Activated naive CD4-positive, alpha-beta T cell treated with anti-CD3 and anti-CD28 coated beads, Interleukin-2, amount 50 U/mL, for 72 hours (primary cell): ENCODE results near the gene TMEM200C. TPM values are rescaled to one million over a fixed set of nuclear protein-coding genes. Genes with fewer than 3 reads are reported as not detected.

Source experiments
- ATAC-seq, 2 donors: fragments of 150-1000 bp; cut with Tn5 transposase; 2 replicates each; pipeline ENCODE4 v1.10.0; 2021; ENCODE audit warnings: mild to moderate bottlenecking in 2 of 2, moderate library complexity in 2 of 2
- DNase-seq, 2 donors: peaks; one replicate each; pipeline ENCODE4 v3.0.0; 2021 to 2022; ENCODE audit warnings: low spot score in 2 of 2
- H3K27ac Mint-ChIP-seq, 2 donors: one replicate each; pipeline ENCODE4 v1.8.0; 2022; ENCODE audit warnings: mild to moderate bottlenecking in 2 of 2, mixed read lengths in 2 of 2
- H3K36me3 Mint-ChIP-seq, 2 donors: one replicate each; pipeline ENCODE4 v1.8.0; 2022; ENCODE audit warnings: mixed read lengths in 2 of 2
- H3K9me3 Mint-ChIP-seq, 2 donors: one replicate each; pipeline ENCODE4 v1.8.0; 2022; ENCODE audit warnings: mixed read lengths in 2 of 2
- total RNA-seq, 2 donors: library from RNA; stranded (reverse); gene quantifications; one replicate each; pipeline ENCODE4 v1.2.3, GENCODE V29; 2022

The TMEM200C gene
- total RNA-seq, 2 donors from 2014 or later: not detected

GRCh38 chr18:5895876-5896740 is 786 bp upstream of the TMEM200C start:
- DNase-seq (no peak), ATAC-seq (peak in 1 of 2 donors; percentile 24)
- no peaks in the 10 kb centered on the region for H3K9me3 Mint-ChIP-seq
- no peak overlapping the region for H3K27ac Mint-ChIP-seq
- H3K36me3 Mint-ChIP-seq: peaks cover 0 to 11% of the 10 kb centered on the region in 2 donors

DNA sequence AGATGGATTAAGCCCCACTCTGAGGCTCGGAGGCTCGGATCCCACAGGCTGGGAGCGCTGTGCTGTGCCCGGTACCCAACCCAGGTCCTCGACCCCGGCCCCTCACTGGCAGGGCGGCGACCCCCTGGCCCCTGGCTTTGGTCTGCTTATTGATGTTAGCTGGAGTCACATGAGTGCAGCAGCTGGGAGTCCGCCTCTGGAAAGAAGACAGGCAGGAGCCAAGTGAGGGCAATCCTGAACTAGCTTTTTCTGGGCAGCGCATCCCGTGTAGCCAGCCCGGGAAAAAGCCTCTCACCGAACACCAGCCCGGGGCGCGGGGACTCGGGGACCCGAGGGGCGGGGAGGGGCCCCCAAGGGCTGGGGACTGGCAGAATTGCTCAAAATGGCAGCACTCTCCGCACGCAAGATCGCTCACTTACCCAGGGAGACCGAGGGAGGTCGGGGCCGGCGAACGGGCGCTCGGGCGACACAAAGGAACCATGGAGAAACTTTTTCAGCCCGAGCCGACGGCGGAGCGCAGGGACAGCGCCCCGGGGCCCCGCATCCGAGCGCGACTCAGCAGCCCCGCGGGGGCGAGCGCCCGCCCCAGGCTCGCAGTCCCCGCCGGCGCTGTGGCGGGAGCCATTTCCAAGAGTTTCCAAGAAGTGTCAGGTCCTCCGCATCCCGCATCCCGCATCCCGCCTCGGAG is 567 bp downstream of the TMEM200C start:
- Mint-ChIP-seq H3K27ac (no peak overlapping the region), H3K36me3 (peaks cover 0 to 11% of the 10 kb centered on the region in 2 donors), H3K9me3 (no peaks in the 10 kb centered on the region)
- DNase-seq (no peak), ATAC-seq (no peak)

DNA sequence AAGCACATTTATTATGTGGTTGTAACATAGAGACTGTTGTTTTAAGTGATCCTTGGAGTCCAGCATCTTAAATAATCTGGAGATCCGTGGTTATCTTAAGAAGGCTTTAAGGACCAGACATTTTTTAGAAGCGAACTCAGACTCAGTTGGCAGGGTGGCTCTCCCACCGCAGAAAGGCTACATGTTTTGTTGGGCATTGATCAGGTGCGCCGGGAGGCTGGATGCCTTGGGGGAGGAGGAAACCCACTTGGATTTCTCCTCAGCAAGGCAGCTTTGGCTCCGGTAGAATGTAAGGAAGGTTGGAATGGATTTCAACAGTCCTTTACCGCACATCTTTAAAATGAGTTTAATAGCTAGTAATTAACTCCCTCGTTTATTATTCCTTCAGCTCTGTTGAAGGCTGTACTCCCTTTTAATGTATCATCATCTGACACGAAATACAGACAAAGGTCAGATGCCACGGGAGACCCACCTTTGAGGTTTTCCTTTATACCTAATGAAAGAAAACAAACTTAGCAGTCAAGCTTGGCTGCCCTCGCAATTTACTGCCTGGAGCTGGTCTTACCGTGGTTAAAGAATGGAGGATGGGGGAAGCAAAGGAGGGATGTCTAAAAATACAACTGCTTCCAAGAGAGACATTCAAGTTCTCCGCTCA is 1.2 kb downstream of the TMEM200C start:
- Mint-ChIP-seq H3K9me3 (no peaks in the 10 kb centered on the region), H3K36me3 (peaks cover 0 to 11% of the 10 kb centered on the region in 2 donors), H3K27ac (no peak overlapping the region)
- DNase-seq (no peak), ATAC-seq (no peak)

- Mint-ChIP-seq H3K9me3 (no peaks in the 10 kb centered on the region), H3K27ac (no peak overlapping the region)
- ATAC-seq: no peak
Observed at GRCh38 chr18:5892823-5893431, 2.4 kb downstream of the TMEM200C start.

DNA sequence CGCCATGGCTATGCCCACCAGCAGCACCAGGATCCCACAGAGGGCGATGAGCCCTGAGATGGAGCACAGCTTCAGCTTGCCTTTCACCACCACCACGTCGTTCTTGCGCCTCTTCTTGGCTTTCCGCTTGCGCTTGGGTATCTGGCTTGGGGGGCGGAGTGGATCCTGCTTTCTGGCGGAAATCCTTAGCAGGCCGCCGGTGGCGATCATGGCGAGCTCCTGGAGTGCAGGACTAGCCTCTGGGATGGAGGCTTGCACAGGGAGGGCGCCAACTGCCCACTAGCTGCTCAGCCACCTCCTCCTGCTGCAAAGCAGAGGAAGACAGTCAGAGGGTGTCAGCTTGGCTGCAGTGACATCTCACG is 3.5 kb downstream of the TMEM200C start:
- no peak overlapping the region for H3K27ac Mint-ChIP-seq
- DNase-seq (no peak), ATAC-seq (no peak)
- H3K9me3 Mint-ChIP-seq: no peaks in the 10 kb centered on the region
- H3K36me3 Mint-ChIP-seq: peaks cover 0 to 16% of the 10 kb centered on the region in 2 donors

More at GRCh38 chr18:5892823-5893431, 2.4 kb downstream of the TMEM200C start:
- DNase-seq: no peak
- H3K36me3 Mint-ChIP-seq: peaks cover 0 to 16% of the 10 kb centered on the region in 2 donors

DNA sequence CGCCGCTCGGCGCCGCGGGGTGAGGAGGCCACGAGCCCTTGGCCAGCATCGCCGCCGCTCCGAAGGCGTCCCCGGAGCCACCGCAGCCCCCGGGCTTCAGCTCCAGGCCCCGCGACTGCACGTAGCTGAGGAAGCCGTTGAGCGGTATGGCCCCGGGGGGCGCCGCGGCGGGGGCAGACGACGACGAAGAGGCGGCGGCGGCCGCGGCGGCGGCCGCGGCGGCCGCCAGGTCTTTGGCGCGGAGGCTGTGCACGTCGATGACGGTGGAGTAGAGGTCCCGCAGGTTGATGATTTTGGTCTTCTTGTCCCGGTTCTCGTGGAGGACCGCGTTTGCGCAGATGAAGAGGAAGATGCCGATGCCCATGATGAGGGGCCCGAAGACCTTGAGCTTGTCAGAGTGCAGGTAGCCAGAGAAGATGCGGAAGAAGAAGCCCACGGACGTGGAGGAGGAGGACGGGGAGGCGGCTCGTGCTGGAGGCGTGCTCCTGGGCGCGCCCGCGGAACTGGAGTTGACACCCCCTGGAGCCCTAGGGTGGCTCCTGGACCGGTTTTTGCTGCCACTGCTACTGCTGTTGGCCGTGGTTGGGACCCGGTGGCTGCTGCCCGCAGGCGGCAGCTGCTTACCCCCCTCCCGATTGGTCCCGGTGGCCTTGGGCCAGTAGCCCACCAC is 4.0 kb downstream of the TMEM200C start:
- Mint-ChIP-seq H3K36me3 (peaks cover 0 to 16% of the 10 kb centered on the region in 2 donors), H3K9me3 (no peaks in the 10 kb centered on the region), H3K27ac (no peak overlapping the region)
- no peak for DNase-seq
- no peak for ATAC-seq

DNA sequence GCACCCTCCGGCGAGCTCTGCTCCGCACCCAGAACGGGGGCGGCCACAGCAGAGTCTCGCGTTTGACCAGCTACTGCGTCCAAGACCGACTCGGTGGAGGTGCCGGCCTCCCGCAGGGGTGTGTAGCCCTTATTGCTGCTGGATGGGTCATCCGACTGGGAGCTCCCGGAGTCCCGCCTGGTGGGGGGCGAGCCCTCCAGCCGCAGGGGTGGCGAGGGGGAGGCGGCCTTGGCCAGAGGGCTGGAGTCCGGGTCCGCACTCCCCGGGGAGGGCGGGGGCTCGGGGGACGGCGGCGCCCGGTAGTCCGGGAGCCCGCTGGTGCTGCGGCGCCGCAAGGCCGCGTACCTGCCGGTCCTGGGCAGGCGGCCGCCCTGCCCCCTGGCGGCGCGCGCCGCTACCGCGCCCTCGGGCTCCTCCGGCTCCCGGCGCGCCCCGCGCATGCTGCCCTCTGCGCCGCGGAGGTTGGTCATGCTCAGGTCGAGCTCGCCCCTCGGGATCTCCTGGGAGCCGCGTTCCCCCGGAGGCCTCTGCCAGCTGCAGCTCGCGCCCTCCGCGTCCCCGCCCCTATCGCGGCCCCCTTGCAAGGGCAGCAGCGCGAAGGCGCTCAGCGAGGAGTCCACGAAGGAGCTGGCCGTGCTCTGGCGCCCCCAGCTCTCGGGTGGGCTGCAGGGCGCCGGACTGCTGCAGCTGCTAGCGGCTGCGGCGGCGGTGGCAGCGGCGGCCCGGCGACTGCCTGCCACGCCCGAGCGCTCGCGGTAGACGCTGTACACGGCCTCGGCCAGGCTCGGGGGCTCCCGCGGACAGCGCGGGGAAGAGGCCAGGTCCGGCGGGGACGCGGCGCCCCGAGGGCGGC is 4.8 kb downstream of the TMEM200C start:
- DNase-seq: peak in 1 of 2 donors; percentile 41
- Mint-ChIP-seq H3K36me3 (peaks cover 0 to 16% of the 10 kb centered on the region in 2 donors), H3K27ac (no peak overlapping the region), H3K9me3 (no peaks in the 10 kb centered on the region)
- ATAC-seq: peak; percentile 71 to 93

- Mint-ChIP-seq H3K27ac (no peak overlapping the region), H3K9me3 (no peaks in the 10 kb centered on the region), H3K36me3 (peaks cover 0 to 6% of the 10 kb centered on the region in 2 donors)
- DNase-seq: no peak
- ATAC-seq: no peak
Observed at GRCh38 chr18:5885361-5885760, 10.0 kb downstream of the TMEM200C start.

DNA sequence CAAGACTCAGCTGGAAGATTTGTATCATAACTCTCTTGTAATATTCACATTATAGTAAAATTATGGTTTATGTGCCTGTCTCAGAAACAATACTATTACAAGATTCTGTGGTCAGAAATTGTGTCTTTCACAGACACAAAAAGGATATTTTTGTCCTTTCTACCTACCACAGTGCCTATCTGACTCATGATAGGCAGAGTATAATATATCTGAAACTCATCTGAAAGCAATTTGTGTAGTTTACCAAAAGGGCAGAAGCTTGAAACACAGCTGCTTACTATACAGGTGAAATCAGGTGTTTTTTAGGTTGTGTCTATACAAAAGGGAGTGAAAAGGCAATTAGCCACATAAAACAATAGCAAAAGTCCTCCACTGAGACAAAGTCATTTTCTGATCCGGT is 10.9 kb downstream of the TMEM200C start:
- H3K36me3 Mint-ChIP-seq: peaks cover 0 to 6% of the 10 kb centered on the region in 2 donors
- H3K9me3 Mint-ChIP-seq: no peaks in the 10 kb centered on the region
- DNase-seq (no peak), ATAC-seq (no peak)
- H3K27ac Mint-ChIP-seq: no peak overlapping the region

DNA sequence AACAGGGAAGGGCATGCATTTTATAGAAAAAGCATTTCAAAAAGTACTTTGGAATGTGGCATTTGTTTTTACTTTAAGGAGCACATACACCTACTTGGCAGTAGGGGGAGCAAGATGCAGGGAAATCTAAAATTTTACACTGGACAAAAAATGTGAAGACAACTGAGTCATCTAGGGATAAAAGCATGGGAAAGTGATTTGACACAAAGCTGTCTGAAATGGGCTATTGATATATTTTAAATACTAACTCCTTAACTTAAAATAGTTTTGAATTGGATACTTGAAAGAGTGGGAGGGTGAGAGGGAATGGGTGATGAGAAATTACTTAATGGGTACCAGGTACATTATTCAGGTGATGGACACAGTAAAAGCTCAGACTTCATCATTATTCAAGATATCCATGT is 15.8 kb downstream of the TMEM200C start:
- DNase-seq (no peak), ATAC-seq (no peak)
- no peaks in the 10 kb centered on the region for H3K9me3 Mint-ChIP-seq
- no peak overlapping the region for H3K27ac Mint-ChIP-seq
- H3K36me3 Mint-ChIP-seq: no peaks in the 10 kb centered on the region

GRCh38 chr18:5876891-5877290 is 18.4 kb downstream of the TMEM200C start:
- H3K9me3 Mint-ChIP-seq: no peaks in the 10 kb centered on the region
- DNase-seq (no peak), ATAC-seq (no peak)
- H3K27ac Mint-ChIP-seq: no peak overlapping the region
- H3K36me3 Mint-ChIP-seq: no peaks in the 10 kb centered on the region

DNA sequence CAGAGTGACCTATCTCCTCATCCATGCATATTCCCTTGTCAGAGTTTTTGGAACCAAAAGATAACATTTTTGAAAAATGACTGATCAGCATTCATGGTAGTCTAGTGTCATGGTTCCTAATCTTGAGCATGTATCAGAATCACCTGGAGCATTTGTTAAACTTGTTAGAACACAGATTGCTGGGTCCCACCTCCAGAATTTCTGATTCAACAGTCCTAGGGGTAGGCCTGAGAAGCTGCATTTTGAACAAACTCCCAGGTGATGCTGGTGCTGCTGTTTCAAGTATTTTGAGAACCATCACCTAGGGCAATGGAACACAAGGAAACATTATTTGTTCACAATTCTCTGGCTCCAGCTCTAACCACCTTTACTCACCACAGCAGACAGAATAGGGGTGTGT is 21.0 kb downstream of the TMEM200C start:
- H3K9me3 Mint-ChIP-seq: no peaks in the 10 kb centered on the region
- no peaks in the 10 kb centered on the region for H3K36me3 Mint-ChIP-seq
- DNase-seq (no peak), ATAC-seq (no peak)
- no peak overlapping the region for H3K27ac Mint-ChIP-seq

DNA sequence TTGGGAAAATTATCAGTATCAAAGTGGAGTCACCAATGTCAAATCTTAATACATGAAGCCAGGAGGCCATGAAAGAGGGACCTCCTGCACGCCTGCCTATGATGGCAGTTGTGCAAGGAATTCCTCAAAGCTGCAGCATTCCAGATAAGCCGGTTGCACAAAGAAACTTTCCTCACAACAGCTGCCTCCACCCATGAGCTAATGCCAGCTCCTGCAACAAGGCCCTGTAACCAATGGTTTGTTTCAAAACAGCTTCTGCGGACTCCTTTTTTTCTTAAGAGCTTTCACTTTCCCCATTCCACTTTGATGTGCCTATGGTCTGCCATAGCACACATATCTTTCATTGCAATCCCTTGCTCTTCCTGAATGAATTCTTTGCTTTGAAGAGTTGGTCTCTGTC is 22.4 kb downstream of the TMEM200C start:
- Mint-ChIP-seq H3K27ac (no peak overlapping the region), H3K9me3 (no peaks in the 10 kb centered on the region), H3K36me3 (no peaks in the 10 kb centered on the region)
- DNase-seq (no peak), ATAC-seq (no peak)

GRCh38 chr18:5871426-5871825 is 23.9 kb downstream of the TMEM200C start:
- no peaks in the 10 kb centered on the region for H3K9me3 Mint-ChIP-seq
- no peak for ATAC-seq
- no peak for DNase-seq
- H3K27ac Mint-ChIP-seq: no peak overlapping the region
- no peaks in the 10 kb centered on the region for H3K36me3 Mint-ChIP-seq

- DNase-seq (peak in 1 of 2 donors; percentile 54), ATAC-seq (peak in 1 of 2 donors; percentile 71)
- H3K9me3 Mint-ChIP-seq: no peaks in the 10 kb centered on the region
- H3K27ac Mint-ChIP-seq: no peak overlapping the region
- H3K36me3 Mint-ChIP-seq: no peaks in the 10 kb centered on the region
Observed at GRCh38 chr18:5868218-5868854, 27.0 kb downstream of the TMEM200C start.
